HL-60 (cell line): ENCODE results near the gene RSL24D1.

Source experiments
- POLR2AphosphoS5 ChIP-seq: IDR thresholded peaks from 2 replicates; pipeline ENCODE4 v1.6.1; 2012; ENCODE audit warnings: low read depth
- SPI1 ChIP-seq: IDR thresholded peaks from 2 replicates; pipeline ENCODE4 v1.6.1; 2012; ENCODE audit warnings: low read depth, mild to moderate bottlenecking, borderline replicate concordance
- TF ChIP-seq, protein P1 (sequence below): IDR thresholded peaks from one replicate; pipeline ENCODE4 v1.5.1; 2011; ENCODE audit warnings: low read length, control low read depth, inconsistent platforms; ENCODE audit not compliant: insufficient read depth
- TF ChIP-seq, protein P2 (sequence below): IDR thresholded peaks from 2 replicates; pipeline ENCODE4 v1.6.1; 2012; ENCODE audit warnings: low read depth; ENCODE audit not compliant: insufficient replicate concordance

DNA sequence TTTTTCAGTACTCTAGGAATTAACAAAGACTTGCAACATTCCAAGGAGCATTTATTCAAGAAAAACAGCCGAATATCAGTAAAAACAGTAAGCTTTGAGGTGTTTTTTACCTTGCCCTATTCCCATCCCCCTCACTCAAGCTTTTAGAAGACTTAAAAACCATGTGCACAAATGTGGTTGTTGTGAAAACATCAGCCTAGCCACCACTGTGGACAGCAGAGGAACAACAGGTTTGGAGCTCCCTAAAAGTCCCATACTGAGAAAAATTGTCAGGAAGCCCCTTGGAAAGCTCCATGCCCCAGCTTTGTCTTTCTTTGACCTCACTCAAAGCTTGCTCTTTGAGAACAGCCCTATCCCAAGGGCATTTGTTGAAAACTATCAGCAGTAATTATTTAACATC is 34.7 kb upstream of the RSL24D1 start:
- TF ChIP-seq, protein P1, sequence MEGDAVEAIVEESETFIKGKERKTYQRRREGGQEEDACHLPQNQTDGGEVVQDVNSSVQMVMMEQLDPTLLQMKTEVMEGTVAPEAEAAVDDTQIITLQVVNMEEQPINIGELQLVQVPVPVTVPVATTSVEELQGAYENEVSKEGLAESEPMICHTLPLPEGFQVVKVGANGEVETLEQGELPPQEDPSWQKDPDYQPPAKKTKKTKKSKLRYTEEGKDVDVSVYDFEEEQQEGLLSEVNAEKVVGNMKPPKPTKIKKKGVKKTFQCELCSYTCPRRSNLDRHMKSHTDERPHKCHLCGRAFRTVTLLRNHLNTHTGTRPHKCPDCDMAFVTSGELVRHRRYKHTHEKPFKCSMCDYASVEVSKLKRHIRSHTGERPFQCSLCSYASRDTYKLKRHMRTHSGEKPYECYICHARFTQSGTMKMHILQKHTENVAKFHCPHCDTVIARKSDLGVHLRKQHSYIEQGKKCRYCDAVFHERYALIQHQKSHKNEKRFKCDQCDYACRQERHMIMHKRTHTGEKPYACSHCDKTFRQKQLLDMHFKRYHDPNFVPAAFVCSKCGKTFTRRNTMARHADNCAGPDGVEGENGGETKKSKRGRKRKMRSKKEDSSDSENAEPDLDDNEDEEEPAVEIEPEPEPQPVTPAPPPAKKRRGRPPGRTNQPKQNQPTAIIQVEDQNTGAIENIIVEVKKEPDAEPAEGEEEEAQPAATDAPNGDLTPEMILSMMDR, result no peak
- no peak for TF ChIP-seq POLR2AphosphoS5
- TF ChIP-seq, protein P2, sequence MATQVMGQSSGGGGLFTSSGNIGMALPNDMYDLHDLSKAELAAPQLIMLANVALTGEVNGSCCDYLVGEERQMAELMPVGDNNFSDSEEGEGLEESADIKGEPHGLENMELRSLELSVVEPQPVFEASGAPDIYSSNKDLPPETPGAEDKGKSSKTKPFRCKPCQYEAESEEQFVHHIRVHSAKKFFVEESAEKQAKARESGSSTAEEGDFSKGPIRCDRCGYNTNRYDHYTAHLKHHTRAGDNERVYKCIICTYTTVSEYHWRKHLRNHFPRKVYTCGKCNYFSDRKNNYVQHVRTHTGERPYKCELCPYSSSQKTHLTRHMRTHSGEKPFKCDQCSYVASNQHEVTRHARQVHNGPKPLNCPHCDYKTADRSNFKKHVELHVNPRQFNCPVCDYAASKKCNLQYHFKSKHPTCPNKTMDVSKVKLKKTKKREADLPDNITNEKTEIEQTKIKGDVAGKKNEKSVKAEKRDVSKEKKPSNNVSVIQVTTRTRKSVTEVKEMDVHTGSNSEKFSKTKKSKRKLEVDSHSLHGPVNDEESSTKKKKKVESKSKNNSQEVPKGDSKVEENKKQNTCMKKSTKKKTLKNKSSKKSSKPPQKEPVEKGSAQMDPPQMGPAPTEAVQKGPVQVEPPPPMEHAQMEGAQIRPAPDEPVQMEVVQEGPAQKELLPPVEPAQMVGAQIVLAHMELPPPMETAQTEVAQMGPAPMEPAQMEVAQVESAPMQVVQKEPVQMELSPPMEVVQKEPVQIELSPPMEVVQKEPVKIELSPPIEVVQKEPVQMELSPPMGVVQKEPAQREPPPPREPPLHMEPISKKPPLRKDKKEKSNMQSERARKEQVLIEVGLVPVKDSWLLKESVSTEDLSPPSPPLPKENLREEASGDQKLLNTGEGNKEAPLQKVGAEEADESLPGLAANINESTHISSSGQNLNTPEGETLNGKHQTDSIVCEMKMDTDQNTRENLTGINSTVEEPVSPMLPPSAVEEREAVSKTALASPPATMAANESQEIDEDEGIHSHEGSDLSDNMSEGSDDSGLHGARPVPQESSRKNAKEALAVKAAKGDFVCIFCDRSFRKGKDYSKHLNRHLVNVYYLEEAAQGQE, result no peak
- no peak for TF ChIP-seq SPI1
